Activated naive CD4-positive, alpha-beta T cell treated with Interleukin-2 at 50 U/mL for 16 hours (primary cell): ENCODE results near the gene CDC5L.

Source experiments
- DNase-seq: peaks from one replicate; pipeline ENCODE4 v3.0.0-alpha.2; 2020

The CDC5L gene

GRCh38 chr6:44375071-44375470 is 12.4 kb upstream of the CDC5L start:
- no peak for DNase-seq

GRCh38 chr6:44377484-44377883 is 10.0 kb upstream of the CDC5L start:
- DNase-seq: no peak

- DNase-seq: no peak
These were observed 9.5 kb upstream of the CDC5L start for GRCh38 chr6:44377971-44378370.

GRCh38 chr6:44381739-44382138 is 5.8 kb upstream of the CDC5L start:
- no peak for DNase-seq

GRCh38 chr6:44386364-44386928 is 1.1 kb upstream of the CDC5L start:
- DNase-seq: no peak

GRCh38 chr6:44386929-44387345 is 569 bp upstream of the CDC5L start:
- no peak for DNase-seq

GRCh38 chr6:44388135-44388487 is 605 bp downstream of the CDC5L start:
- DNase-seq: no peak

- no peak for DNase-seq
These were observed 1.4 kb downstream of the CDC5L start for GRCh38 chr6:44388887-44389286.

GRCh38 chr6:44390158-44390683 is 2.7 kb downstream of the CDC5L start:
- no peak for DNase-seq

- no peak for DNase-seq
These were observed 8.0 kb downstream of the CDC5L start for GRCh38 chr6:44395501-44395900.

GRCh38 chr6:44396968-44397367 is 9.5 kb downstream of the CDC5L start:
- no peak for DNase-seq

GRCh38 chr6:44397424-44398164 is 10.1 kb downstream of the CDC5L start:
- DNase-seq: no peak

- no peak for DNase-seq
These were observed 12.5 kb downstream of the CDC5L start for GRCh38 chr6:44399991-44400390.

- DNase-seq: no peak
These were observed 13.1 kb downstream of the CDC5L start for GRCh38 chr6:44400572-44400971.

GRCh38 chr6:44401138-44401537 is 13.6 kb downstream of the CDC5L start:
- no peak for DNase-seq

- DNase-seq: no peak
These were observed 16.7 kb downstream of the CDC5L start for GRCh38 chr6:44404022-44404714.

- no peak for DNase-seq
These were observed 17.2 kb downstream of the CDC5L start for GRCh38 chr6:44404715-44405099.

GRCh38 chr6:44407951-44408670 is 20.6 kb downstream of the CDC5L start:
- no peak for DNase-seq

GRCh38 chr6:44409207-44409794 is 21.8 kb downstream of the CDC5L start:
- DNase-seq: no peak

GRCh38 chr6:44410363-44410762 is 22.9 kb downstream of the CDC5L start:
- DNase-seq: no peak

GRCh38 chr6:44411141-44411540 is 23.6 kb downstream of the CDC5L start:
- no peak for DNase-seq

- DNase-seq: no peak
These were observed 27.9 kb downstream of the CDC5L start for GRCh38 chr6:44415449-44415848.

GRCh38 chr6:44415873-44416502 is 28.5 kb downstream of the CDC5L start:
- DNase-seq: no peak
